ENCODE results near the gene ZNF865.

ZNF865 gene

DNA sequence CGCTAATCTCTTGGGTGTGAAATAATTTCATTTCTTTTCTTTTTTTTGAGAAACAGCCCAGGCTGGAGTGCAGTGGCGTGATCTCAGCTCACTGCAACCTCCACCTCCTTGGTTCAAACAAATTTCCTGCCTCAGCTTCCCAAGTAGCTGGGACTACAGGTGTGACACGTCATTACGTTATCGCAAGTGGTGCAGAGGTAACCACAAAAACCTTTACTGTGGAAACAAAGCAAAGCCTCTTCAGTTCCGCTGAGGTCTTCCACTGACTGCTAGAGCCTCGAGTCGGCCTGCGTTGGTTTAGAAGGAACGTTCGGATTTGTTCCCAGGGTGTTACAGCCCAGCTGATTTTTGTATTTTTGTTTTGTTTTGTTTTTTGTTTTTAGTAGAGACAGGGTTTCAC is 20.9 kb downstream of the ZNF865 start:
- no peak for DNase-seq

DNA sequence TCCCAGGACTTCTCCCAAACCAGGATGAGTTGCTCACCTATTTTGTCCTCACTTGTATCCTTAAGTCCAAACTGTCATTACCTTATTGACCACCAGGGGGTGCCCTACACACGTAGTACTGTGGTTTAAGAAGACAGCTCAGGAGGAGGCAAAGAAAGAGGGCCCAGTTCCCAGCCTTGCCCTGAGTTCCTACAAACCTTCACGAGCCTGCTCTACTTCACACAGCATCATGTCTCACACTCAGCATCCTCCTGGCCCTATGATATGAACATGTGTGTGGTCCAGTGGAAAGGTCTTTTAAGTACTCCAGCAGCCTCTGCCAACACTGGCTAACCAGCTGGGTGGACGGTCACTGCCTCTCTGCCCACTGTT is 27.0 kb downstream of the ZNF865 start:
- peak; percentile 84 for DNase-seq

DNA sequence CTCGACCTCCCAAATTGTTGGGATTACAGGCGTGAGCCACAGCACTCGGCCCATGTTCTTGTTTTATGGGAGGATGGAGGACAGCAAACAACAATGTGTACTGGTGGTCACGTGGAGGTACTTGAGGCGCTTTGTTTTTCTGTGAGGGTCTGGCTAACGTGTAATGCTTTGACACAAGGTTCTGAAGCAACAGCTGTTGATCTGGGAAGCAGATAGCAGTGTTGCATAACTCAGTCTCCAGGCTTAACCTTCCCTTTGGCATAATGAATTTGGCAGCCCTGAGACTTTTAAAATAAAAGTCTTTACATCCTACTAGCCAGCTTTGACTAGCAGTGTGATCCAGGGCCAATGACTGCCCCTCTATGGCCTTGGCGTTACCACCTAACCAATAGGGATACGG is 28.4 kb downstream of the ZNF865 start:
- DNase-seq: no peak

DNA sequence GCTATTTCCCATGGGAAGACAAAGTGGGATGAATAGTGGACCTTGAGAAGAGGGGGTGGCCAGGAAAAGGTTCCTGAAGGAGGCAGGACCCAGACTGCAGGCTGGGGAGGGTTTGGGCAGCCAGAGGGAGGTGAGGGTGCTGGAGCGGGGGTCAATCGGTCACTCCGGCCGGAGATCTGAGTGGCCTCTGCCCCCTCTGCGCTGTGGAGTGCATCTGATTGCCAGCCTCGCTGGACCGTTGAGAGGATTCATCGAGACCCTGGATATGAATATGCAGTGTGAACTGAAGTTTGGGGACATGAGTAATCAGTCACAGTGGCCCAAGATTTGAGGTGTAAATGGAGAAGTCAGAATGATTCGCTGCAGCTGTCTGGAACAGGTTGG is 29.9 kb downstream of the ZNF865 start:
- no peak for DNase-seq

DNA sequence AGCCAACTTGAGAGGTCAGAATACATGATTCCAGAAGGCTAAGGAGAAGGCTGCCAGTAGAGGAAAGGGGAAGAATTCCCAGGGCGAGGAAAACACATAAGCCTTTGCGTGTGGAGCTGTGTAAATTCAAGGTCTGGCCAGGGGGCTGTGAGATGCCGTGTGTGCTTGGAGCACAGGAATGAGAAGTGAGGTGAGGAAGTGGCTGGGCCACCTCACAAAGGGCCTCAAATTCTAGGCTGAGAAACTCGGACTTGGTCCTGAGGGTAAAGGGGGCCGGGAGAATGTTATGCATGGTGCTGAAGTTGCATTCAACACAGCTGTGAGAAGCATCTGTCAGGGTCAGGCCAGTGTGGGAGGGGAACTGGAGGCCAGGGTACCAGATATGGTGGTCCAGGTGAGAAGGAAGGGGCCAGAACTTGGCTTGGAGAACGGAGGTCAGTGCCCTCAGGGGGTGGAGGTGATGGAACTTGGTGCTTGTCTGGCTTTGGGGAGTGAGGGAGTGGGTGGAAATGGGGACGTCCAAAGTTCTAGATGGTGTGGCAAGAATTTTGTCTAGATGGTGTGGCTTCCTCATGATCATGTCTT is 30.5 kb downstream of the ZNF865 start:
- no peak for DNase-seq

DNA sequence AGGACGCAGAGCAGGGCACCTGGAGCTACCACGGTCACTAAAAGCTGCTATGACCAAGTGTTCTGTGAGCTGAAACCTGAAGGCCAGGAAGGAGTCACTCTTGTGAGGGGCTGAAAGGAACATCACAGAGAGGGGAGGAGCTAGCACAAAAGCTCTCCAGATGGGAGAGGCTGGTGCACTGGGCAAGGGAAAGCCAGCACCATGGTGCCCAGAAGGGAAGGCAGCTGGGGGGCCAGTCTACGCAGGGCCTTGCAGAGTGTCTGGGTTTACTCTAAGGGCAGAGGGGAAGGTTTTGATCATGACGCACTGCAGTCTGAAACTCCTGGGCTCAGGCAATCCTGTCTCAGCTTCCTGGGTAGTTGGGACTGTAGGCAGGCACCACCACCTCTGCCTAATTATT is 31.3 kb downstream of the ZNF865 start:
- DNase-seq: no peak

DNA sequence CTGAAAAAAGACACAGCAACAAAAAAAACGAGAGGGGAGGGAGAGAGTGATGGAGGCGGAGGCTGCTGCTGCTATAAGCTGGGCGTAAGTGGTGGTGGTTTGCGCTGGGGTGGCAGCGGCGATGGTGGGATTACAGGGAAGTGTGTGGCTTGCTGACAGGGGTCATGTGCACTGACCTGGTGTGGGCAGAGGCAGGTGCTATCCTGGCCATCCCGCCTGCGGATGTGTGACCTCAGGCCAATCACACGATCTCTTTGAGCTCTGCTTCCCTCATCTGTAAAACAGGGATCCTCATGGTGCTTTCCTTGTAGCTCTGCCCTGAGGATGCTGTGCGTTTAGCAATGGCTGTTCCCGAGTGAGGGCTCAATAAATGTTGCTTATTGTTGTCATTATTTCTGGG is 32.1 kb downstream of the ZNF865 start:
- DNase-seq: no peak

DNA sequence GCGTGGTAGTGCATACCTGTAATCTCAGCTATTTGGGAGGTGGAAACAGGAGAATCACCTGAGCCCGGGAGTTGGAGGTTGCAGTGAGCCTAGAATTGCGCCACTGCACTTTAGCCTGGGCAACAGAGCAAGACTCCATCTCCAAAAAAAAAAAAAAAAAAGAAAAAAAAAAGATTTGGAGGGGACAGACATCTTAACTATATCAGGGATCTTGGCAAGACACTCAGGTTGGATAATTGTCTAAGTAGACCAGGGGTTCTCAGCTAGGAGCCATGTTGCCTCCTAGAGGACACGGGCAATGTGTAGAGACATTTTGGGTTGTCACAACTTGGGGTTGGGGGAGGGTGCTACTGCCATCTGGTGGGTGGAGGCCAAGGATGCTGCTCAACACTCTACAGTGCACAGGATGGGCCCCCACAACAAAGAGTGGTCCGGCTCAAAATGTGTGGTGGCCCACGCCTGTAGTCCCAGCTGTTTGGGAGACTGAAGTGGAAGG is 33.5 kb downstream of the ZNF865 start:
- peak; percentile 65 for DNase-seq

DNA sequence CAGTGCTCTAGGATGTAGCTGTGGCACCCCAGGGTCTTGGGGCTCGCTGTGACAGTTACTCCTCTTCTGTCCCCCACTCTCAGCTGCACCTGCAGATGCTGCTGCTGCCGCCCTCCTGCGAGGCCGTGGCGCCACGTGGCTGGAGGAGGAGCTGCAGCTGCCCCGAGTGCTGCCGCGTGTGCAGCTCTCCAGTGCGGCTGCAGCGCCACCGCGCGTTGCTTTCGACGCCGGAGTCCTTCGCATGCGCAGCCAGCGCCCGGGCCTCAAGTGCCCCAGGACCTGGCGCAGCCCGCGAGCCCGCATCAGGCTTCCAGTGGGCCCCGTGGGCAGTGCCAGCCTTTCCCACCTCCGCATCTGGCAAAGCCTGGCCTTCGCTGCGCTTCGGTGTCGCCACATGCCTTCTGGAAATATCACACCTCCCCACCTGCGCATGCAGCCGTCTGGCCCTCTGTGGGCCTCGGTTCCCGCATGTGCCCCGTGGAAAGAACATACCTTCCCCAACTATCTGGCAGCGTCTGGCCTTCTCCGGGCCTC is 34.7 kb downstream of the ZNF865 start:
- DNase-seq: peak; percentile 76

DNA sequence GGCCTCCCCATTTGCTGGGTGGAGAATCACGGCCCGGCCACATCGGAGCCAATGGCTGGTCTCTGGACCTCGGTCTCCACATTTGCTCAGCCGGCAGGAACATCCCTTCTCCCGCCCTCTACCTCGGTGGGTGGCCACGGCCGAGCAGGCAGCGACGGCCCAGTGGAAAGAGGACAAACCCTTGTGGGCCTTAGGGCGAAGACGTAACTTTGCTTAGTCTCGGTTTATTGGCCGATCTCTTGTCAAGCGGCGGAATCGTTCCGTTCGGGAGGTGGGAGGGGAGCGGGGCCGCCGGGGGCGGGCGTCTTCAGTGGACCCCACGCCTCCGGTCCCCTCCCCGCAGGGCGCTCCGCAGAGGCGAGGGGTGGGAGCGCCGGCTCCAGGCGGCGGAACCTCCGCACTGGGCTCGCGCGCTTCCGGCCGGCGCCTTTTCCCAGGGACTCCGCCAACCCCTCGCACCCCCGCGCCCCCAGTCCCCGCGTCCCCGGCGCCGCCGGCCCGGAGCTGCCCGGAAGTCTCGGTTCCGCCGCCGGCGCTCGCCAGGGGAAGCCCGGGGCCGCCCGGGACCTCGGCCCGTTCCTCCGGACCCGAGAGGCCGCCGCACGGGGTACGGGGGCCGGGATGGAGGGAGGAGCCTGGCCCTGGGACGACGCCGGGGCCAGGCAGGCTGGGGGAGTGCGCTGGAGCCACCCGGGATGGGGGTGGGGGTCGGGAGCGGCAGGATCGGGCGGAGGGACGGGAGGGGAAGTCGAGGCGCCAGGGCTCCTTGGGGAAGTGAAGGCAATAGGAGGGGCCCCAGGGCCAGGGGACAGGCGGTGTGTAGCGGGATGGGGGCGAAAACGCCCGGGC is 35.4 kb downstream of the ZNF865 start, which contains the start of gene ZNF580:
Gene ZNF580 (plus strand): TSS at position 426 of the 849 bp plus-strand sequence. CDS start 1,507 bp downstream, outside the sequence.
- peak; percentile 70 for DNase-seq

DNA sequence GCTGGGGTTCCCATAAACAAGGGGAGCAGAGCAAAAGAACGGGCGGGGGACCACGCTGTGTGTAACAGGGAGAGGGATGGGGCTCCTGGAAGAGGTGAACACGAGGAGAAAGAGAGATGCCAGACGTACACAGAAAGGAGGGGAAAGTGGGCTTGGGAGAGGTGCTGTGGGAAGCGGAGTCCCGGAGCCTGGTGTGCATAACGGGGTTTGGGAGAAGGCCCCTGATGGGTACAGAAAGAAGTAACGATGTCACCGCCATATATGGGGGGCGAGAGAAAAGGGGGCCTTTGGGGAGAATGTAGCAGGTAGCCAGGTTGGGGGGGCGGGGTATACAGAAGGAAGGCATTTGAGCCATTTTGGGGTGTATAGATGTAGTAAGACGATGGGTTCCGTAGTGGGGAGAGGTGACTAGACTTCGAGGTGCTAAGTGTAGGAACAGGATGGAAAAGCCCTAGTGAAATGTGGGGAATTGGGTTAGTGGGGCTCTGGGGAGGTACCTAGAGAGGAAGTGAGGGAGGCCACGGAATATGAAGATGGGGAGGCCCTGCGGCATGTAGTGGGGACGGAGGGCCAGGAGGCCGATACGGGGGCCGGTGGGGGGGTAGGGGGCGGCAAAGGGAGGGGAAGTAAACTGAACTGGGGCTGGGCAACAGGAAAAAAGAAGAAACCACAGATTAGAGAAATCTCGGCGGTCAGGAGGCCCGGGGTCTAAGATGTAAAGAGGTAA is 36.1 kb downstream of the ZNF865 start:
- DNase-seq: no peak

DNA sequence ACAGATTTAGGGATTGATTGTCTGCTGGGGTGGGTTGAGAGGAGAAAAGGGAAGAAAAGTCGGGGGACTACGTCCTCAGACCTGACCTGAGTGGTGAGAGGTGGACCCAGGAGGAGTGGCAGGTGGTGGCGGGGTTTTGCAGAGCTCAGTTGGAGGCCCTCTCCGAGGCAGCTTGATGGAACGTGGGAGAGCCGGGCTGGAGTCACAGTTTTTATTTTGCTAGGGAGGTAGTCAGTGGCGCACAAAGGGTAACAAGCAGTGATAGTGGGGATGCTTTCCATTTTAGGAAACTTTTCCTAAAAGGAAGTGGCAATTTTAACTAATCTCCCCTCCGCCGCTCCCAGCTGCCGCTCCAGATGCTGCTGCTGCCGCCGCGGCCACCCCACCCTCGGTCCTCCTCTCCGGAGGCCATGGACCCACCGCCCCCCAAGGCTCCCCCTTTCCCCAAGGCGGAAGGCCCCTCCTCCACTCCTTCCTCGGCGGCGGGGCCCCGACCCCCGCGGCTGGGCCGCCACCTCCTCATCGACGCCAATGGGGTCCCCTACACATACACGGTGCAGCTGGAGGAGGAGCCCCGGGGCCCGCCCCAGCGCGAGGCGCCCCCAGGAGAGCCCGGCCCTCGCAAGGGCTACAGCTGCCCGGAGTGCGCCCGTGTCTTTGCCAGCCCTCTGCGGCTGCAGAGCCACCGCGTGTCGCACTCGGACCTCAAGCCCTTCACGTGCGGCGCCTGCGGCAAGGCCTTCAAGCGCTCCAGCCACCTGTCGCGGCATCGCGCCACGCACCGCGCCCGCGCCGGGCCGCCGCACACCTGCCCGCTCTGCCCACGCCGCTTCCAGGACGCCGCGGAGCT is 36.9 kb downstream of the ZNF865 start:
- DNase-seq: peak; percentile 46

DNA sequence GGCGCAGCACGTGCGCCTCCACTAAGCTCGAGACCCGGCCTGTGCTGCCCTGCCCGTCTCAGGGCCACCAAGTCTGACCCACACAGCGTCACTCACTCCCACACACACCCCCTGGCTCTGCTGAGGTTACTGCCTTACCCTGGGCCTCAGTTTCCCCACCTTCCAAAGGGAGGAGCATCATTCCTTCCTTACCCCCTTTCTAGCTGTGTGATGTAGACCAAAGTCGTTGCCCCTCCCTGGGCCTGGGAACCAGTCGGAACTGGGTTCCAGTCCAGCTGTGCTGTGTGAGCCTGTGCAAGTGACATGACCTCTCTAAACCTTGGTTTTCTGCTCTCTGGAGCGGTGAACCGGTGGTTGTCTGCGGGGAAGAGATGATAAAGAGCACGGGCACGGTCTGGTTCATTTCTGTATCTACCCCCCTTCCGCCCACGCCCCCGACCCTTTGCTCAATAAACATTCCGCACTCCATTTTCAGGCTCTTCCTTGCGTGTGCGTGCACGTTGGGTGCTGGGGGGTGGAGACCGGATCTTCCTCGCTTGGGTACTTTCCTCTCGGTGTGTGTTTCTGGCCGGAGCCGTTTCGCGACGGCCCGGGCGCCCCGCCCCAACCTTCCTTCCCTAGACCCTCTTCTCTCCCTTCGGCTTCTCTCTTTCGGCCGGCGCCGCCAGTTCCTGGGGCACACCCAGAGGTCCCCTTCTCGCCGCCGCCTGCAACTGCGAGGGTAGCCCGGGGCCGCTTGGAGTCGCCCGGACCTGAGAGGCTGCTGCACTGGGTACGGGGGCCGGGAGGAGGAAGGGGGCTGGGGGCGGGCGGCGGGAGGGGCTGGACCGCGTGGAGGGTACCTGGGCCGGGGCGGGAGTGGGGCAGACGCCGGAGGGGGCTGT is 37.8 kb downstream of the ZNF865 start, which contains the start of gene ZNF581:
Gene ZNF581 (plus strand): TSS at position 647 of the 884 bp plus-strand sequence. CDS start 923 bp downstream, outside the sequence.
- DNase-seq: peak; percentile 86

DNA sequence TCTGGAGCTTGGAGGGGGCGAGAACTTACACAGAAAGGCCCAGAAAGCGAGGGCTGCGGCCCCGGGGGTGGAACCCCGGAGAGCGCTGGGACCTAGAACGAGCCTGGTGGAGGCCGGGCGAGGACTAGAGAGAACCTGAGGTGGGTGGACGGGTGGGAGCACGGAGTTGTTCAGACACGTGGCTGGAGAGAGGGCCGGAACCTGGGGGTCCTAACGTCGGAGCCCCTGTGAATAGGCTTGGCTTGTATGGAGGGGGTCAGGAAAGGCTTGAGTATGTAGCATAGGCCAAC is 38.4 kb downstream of the ZNF865 start:
- no peak for DNase-seq

DNA sequence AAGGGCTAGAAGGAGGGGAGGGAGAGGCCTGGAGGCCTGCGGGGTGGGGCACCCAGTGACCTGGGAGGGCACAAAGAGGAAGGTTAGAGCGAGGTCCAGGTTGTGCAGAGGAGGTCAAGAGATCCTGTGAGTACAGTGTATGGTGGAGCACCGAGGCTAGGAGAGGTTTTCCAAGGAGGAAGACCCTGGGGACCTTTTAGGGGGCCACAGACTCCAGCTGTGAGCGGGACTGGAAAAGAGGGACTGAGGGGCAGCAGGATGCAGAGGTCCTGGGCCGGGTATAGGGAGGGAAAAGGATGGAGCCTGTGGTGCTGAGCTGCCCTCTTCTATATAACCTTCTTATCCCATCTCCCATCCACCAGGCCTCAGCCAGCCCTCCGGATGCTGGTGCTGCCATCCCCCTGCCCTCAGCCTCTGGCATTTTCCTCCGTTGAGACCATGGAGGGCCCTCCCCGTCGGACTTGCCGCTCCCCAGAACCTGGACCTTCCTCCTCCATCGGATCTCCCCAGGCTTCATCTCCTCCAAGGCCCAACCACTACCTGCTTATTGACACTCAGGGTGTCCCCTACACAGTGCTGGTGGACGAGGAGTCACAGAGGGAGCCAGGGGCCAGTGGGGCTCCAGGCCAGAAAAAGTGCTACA is 38.9 kb downstream of the ZNF865 start:
- no peak for DNase-seq

DNA sequence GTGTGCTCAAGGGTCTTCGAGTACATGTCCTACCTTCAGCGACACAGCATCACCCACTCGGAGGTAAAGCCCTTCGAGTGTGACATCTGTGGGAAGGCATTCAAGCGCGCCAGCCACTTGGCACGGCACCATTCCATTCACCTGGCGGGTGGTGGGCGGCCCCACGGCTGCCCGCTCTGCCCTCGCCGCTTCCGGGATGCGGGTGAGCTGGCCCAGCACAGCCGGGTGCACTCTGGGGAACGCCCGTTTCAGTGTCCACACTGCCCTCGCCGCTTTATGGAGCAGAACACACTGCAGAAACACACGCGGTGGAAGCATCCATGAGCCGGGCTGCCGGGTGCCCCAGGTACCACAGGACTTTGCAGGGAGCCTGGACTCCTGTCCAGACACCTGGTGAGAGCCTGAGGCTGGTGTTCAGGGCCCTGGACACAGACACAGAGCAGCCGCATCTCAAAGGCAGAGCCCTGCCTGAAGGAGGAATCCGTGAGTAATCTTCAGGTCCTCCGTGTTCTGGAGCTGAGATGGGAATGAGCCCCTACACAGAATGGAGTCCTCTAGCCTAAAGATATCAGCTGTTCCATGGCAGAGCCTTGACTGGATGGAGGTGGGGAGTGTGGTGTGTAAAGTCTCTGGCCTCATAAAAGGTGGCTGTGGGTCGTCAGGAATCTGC is 39.5 kb downstream of the ZNF865 start:
- DNase-seq: no peak

DNA sequence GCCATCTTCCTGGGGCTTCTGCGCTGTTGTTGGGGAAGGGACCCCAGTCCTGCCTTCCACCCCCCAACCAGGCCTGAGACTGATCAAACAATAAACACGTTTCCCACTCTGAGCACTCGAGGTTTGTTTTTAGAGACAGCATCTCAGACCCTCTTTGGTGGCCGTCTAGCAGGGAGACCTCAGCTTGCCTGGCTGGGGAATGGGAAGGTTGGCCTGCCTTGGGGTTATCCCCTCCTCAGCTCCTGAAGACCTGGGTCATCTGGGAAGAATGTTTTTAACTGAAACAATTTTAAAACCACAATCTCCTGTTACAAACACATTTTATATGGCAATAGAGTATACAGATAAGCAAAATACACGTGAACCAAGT is 40.0 kb downstream of the ZNF865 start:
- no peak for DNase-seq

DNA sequence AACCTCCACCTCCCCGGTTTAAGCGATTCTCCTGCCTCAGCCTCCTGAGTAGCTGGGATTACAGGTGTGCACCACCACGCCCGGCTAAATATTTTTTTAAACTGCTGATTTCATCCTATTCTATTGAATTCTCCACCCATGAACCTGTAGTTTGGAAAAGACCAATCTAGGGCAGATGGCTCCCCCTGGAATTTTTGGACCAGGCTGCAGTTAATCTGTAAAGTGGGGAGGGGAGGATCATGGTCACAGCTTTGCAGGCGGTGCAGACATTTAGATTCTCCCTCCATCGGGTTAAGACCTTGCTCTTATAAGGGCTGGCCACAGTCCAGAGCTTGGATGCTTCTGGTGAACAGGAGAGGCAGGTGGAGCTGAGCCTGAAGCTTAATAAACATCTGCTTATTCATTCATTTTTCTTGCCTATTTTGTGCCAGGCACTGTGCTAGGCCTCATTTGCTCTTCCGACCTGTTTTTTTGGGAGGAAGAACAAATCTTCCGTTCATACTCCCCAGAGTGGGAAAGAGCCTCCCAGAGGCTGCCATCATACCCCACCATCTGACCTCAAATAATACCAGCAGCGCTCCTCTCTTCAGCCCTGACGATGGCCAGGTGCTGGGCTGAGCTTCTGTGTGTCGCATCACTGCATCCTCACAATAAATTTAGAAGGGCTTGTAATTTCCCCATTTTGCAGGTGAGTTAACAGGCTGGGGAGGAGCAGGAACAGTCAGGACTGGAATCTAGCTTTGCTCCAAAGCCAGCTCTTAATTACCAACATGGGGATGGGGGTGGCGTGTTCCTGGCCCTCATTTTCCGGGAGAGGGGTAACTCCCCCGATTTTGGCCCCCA is 41.7 kb downstream of the ZNF865 start:
- no peak for DNase-seq

Data from activated naive CD4-positive, alpha-beta T cell treated with anti-CD3 and anti-CD28 coated beads, Interleukin-2, amount 50 U/mL, for 16 hours (primary cell).